ENCODE results near the gene MSANTD7. TPM values are rescaled to one million over a fixed set of nuclear protein-coding genes. Genes with fewer than 3 reads are reported as not detected.

MSANTD7 gene
- total and polyA plus RNA-seq, 2 donors from 2014 or later, result 2.8 to 9.5 TPM

DNA sequence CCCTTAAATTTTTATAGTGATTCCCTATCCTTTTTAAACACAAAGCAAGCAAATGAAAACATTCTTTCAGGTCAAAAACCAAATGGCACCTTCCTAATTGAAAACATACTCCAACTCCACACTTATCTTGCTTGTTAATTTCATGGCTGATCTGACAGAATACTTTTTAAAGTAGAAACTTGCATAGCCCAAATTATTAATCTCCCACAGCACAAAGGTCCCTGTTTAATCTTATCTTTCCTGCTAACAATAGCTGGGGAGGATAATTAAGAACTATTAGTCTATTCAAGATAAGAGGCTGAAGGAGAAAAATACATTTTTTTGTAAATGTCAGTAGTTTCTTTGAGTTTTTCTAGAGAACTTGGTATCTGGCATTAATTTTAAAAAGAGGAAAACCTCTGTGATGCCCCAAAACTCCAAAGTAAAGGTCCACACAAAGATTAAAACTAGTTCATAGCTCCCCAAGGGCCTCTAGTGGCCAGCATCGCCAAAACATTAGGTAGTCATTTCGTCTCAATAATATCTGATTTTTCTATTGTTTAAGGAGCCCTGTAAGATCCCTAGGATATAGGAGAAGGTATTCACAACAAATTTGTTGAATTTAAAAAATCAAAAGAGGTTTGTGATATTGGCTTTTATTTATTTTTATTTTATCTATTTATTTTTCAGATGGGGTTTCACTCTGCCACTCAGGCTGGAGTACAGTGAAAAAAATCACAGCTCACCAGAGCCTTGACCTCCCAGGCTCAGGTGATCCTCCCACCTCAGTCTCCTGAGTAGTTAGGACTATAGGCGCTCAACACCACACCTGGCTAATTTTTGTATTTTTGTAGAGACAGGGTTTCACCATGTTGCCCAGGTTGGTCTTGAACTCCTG, 15.0 kb upstream of the MSANTD7 start:
- Histone ChIP-seq H3K36me3 (ENCODE audit: control insufficient read depth in 2 of 3, insufficient read depth in 3 of 3, low read length in 3 of 3) (no peaks in the 10 kb centered on the region), H3K27me3 (ENCODE audit: control insufficient read depth, insufficient read depth, low read length) (no peaks in the 10 kb centered on the region), H3K4me3 (ENCODE audit: low read length in 3 of 3) (no peak overlapping the region), H3K4me1 (ENCODE audit: control insufficient read depth in 2 of 3, insufficient read depth in 2 of 3, low read depth in 1 of 3, low read length in 3 of 3) (peaks cover 0 to 6% (median 4%) of the 10 kb centered on the region in 3 donors), H3K27ac (ENCODE audit: low read depth in 2 of 2, low read length in 2 of 2) (peak overlapping the region in 1 of 2 donors; percentile 61), H3K9me3 (ENCODE audit: control insufficient read depth in 2 of 3, insufficient read depth in 1 of 3, low read length in 3 of 3) (no peaks in the 10 kb centered on the region), H3K9ac (ENCODE audit: low read length in 3 of 3) (no peak overlapping the region)
- FAIRE-seq (peak; percentile 79), DNase-seq (peak in 3 of 5 donors; percentile 33 to 77 (median 63))
- intact Hi-C loops (cut with DNase I), result no loop called here
- TF ChIP-seq, protein P1, sequence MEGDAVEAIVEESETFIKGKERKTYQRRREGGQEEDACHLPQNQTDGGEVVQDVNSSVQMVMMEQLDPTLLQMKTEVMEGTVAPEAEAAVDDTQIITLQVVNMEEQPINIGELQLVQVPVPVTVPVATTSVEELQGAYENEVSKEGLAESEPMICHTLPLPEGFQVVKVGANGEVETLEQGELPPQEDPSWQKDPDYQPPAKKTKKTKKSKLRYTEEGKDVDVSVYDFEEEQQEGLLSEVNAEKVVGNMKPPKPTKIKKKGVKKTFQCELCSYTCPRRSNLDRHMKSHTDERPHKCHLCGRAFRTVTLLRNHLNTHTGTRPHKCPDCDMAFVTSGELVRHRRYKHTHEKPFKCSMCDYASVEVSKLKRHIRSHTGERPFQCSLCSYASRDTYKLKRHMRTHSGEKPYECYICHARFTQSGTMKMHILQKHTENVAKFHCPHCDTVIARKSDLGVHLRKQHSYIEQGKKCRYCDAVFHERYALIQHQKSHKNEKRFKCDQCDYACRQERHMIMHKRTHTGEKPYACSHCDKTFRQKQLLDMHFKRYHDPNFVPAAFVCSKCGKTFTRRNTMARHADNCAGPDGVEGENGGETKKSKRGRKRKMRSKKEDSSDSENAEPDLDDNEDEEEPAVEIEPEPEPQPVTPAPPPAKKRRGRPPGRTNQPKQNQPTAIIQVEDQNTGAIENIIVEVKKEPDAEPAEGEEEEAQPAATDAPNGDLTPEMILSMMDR (IDR thresholded peaks at IDR 0.05; ENCODE audit: borderline replicate concordance, extremely low read depth, insufficient read depth), result peak; percentile 70

DNA sequence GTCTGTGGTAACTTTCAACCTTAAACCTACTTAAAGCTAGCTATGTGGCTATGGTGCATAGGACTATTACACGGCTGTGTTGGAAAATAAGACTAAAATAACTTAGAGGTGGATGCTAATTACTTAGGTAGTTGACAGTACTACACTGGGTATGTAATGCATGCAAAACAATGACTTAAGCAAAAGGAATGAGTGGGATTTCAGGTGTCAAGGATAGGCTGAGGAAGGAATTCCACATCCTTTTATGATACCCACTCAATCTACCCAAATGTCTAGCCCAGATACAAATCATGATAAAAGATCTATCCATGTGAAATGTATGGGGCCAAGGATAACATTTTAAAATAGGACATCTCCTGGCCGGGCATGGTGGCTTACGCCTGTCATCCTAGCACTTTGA, 14.1 kb upstream of the MSANTD7 start:
- TF ChIP-seq, protein P1 (IDR thresholded peaks at IDR 0.05; ENCODE audit: borderline replicate concordance, extremely low read depth, insufficient read depth), result no peak
- H3K9me3 ChIP-seq (ENCODE audit: control insufficient read depth in 2 of 3, insufficient read depth in 1 of 3, low read length in 3 of 3), result no peaks in the 10 kb centered on the region
- no peaks in the 10 kb centered on the region for H3K27me3 ChIP-seq (ENCODE audit: control insufficient read depth, insufficient read depth, low read length)
- H3K36me3 ChIP-seq (ENCODE audit: control insufficient read depth in 2 of 3, insufficient read depth in 3 of 3, low read length in 3 of 3), result no peaks in the 10 kb centered on the region
- no peak for FAIRE-seq
- no peak overlapping the region for H3K9ac ChIP-seq (ENCODE audit: low read length in 3 of 3)
- H3K4me3 ChIP-seq (ENCODE audit: low read length in 3 of 3), result no peak overlapping the region
- H3K4me1 ChIP-seq (ENCODE audit: control insufficient read depth in 2 of 3, insufficient read depth in 2 of 3, low read depth in 1 of 3, low read length in 3 of 3), result peaks cover 0 to 6% (median 4%) of the 10 kb centered on the region in 3 donors
- no peak overlapping the region for H3K27ac ChIP-seq (ENCODE audit: low read depth in 2 of 2, low read length in 2 of 2)
- intact Hi-C loops (cut with DNase I), result no loop called here
- DNase-seq, result no peak

DNA sequence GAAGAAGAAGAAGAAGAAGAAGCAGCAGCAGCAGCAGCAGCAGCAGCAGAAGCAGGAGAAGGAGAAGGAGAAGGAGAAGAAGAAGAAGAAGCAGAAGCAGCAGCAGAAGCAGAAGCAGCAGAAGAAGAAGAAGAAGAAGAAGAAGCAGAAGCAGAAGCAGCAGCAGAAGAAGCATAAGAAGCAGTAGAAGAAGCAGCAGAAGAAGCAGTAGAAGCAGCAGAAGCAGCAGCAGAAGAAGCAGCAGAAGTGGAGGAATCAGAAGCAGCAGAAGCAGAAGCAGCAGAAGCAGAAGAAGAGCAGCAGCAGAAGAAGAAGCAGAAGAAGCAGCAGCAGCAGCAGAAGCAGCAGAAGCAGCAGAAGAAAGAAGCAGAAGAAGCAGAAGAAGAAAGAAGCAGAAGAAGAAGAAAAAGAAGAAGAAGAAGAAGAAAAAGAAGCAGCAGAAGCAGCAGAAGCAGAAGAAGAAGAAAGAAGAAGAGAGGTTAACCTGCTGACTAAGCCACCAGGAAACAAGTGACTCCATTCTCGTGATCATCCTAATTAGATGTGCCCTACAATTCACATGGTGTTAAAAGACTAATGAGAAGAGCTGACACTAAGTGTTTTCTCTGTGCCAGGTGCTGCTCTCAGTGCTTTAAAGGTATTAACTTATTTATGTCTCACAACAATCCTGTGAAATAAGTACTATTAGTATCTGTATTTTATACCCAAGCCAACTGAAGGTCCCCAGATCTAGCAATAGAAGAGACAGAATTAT, 11.9 kb upstream of the MSANTD7 start:
- no peak overlapping the region for H3K27ac ChIP-seq (ENCODE audit: low read depth in 2 of 2, low read length in 2 of 2)

More for the DNA sequence above, 11.9 kb upstream of the MSANTD7 start:
- intact Hi-C loops (cut with DNase I), result no loop called here
- H3K4me1 ChIP-seq (ENCODE audit: control insufficient read depth in 2 of 3, insufficient read depth in 2 of 3, low read depth in 1 of 3, low read length in 3 of 3), result peaks cover 0 to 6% (median 4%) of the 10 kb centered on the region in 3 donors
- no peaks in the 10 kb centered on the region for H3K36me3 ChIP-seq (ENCODE audit: control insufficient read depth in 2 of 3, insufficient read depth in 3 of 3, low read length in 3 of 3)
- H3K9me3 ChIP-seq (ENCODE audit: control insufficient read depth in 2 of 3, insufficient read depth in 1 of 3, low read length in 3 of 3), result no peaks in the 10 kb centered on the region
- FAIRE-seq, result no peak
- TF ChIP-seq, protein P1 (IDR thresholded peaks at IDR 0.05; ENCODE audit: borderline replicate concordance, extremely low read depth, insufficient read depth), result no peak
- DNase-seq, result no peak
- no peak overlapping the region for H3K4me3 ChIP-seq (ENCODE audit: low read length in 3 of 3)
- no peak overlapping the region for H3K9ac ChIP-seq (ENCODE audit: low read length in 3 of 3)
- H3K27me3 ChIP-seq (ENCODE audit: control insufficient read depth, insufficient read depth, low read length), result no peaks in the 10 kb centered on the region

All from kidney (tissue), 14 donors.